Endothelial cell of umbilical vein (primary cell): ENCODE results near the gene ETV3L. TPM values are rescaled to one million over a fixed set of nuclear protein-coding genes. Genes with fewer than 3 reads are reported as not detected.

Experiments used
- BruUV-seq: library from RNA; stranded (reverse); fragments of 400-500 nt; replicated peaks from 2 replicates; lab custom pipeline; 2021; lab: Mats Ljungman, UMichigan
- CTCF ChIA-PET: fragments of 300-600, 350-600 bp; sonication (Branson Sonifier 250); formaldehyde crosslinking; loops from one replicate; lab custom pipeline; 2021; ENCODE audit warnings: antibody characterized with exemption, inconsistent platforms; lab: Charles Lee
- POLR2A ChIA-PET: fragments of 300-600, 350-600 bp; sonication (Branson Sonifier 250); formaldehyde crosslinking; loops from one replicate; lab custom pipeline; 2021; ENCODE audit warnings: antibody characterized with exemption, inconsistent platforms; lab: Charles Lee
- DNase-seq: peaks from one replicate; pipeline ENCODE4 v3.0.0-alpha.2; 2011; ENCODE audit warnings: low read depth, low spot score
- FAIRE-seq: peaks from 2 replicates; lab custom pipeline; 2011; peaks lifted over from hg19 to GRCh38; lab: Jason Lieb, UNC
- H2AFZ ChIP-seq: 2 replicates; pipeline ENCODE4 v1.6.0; 2012; ENCODE audit warnings: low read depth, low read length, control low read depth, inconsistent platforms
- H3K27ac ChIP-seq: 2 replicates; pipeline ENCODE4 v1.5.1; 2011; ENCODE audit warnings: low read depth, mild to moderate bottlenecking, control low read depth, low read length, moderate library complexity; ENCODE audit not compliant: insufficient read depth
- H3K27me3 ChIP-seq, 2 experiments: 2 replicates each; pipeline versions ENCODE4 v1.6.0 to v1.6.1; 2011; ENCODE audit warnings: low read length in 2 of 2, mixed read lengths in 1 of 2; ENCODE audit not compliant: control insufficient read depth in 2 of 2, insufficient read depth in 2 of 2
- H3K36me3 ChIP-seq, 2 experiments: 2 replicates in 1 of 2; 3 replicates in 1 of 2; pipeline ENCODE4 v1.5.1; 2011; ENCODE audit warnings: low read length in 2 of 2, mild to moderate bottlenecking in 1 of 2, moderate library complexity in 1 of 2; ENCODE audit not compliant: control insufficient read depth in 2 of 2, insufficient read depth in 2 of 2; ENCODE audit errors: extremely low read depth in 1 of 2
- H3K4me1 ChIP-seq: 3 replicates; pipeline ENCODE4 v1.5.1; 2011; ENCODE audit warnings: mild to moderate bottlenecking, low read length; ENCODE audit not compliant: control insufficient read depth, insufficient read depth; ENCODE audit errors: extremely low read depth
- H3K4me2 ChIP-seq: 2 replicates; pipeline ENCODE4 v1.6.1; 2011; ENCODE audit warnings: low read length, control low read depth, mixed read lengths; ENCODE audit not compliant: insufficient read depth
- H3K4me3 ChIP-seq, 3 experiments: fragments of 200-600 bp in 1 of 3; sonication (generic), shearing (Covaris generic) in 1 of 3; replicated peaks in 1 of 3; 2 replicates each; pipeline ENCODE4 v1.5.1; 2011 to 2016; ENCODE audit warnings: control low read depth in 3 of 3, low read length in 3 of 3, mild to moderate bottlenecking in 2 of 3, inconsistent platforms in 1 of 3, low read depth in 1 of 3, moderate library complexity in 1 of 3; ENCODE audit not compliant: insufficient read depth in 1 of 3
- H3K79me2 ChIP-seq: 2 replicates; pipeline ENCODE4 v1.6.0; 2012; ENCODE audit warnings: low read length, inconsistent platforms; ENCODE audit not compliant: control insufficient read depth, insufficient read depth
- H3K9ac ChIP-seq: replicated peaks from 2 replicates; pipeline ENCODE3; 2011; ENCODE audit warnings: low read length, control low read depth; ENCODE audit not compliant: insufficient read depth; ENCODE audit errors: extremely low read depth
- H3K9me1 ChIP-seq: replicated peaks from 3 replicates; pipeline ENCODE4 v1.6.0; 2011; ENCODE audit warnings: mild to moderate bottlenecking, low read length; ENCODE audit not compliant: control insufficient read depth, insufficient read depth; ENCODE audit errors: extremely low read depth
- H3K9me3 ChIP-seq: replicated peaks from 2 replicates; pipeline ENCODE4 v1.5.1; 2012; ENCODE audit warnings: low read length, inconsistent platforms; ENCODE audit not compliant: control insufficient read depth, insufficient read depth
- H4K20me1 ChIP-seq: replicated peaks from 2 replicates; pipeline ENCODE3; 2011; ENCODE audit warnings: mild to moderate bottlenecking, low read length; ENCODE audit not compliant: control insufficient read depth, insufficient read depth; ENCODE audit errors: extremely low read depth
- CTCF ChIP-seq, 2 donors: IDR thresholded peaks; 1 replicate in 1 of 2; 2 replicates in 1 of 2; pipeline ENCODE4 v1.5.1; 2011; ENCODE audit warnings: low read length in 2 of 2, mild to moderate bottlenecking in 2 of 2, moderate library complexity in 2 of 2, control low read depth in 1 of 2, inconsistent platforms in 1 of 2, low read depth in 1 of 2; ENCODE audit not compliant: insufficient read depth in 1 of 2; ENCODE audit errors: extremely low read depth in 1 of 2
- EZH2 ChIP-seq: IDR thresholded peaks from 2 replicates; pipeline ENCODE4 v1.6.1; 2012; ENCODE audit warnings: borderline replicate concordance, low read depth, mild to moderate bottlenecking, moderate library complexity, low read length, inconsistent platforms; ENCODE audit not compliant: severe bottlenecking
- FOS ChIP-seq: IDR thresholded peaks from 2 replicates; pipeline ENCODE4 v1.6.1; 2011; ENCODE audit warnings: mild to moderate bottlenecking, low read length, moderate library complexity, borderline replicate concordance; ENCODE audit not compliant: insufficient read depth
- GATA2 ChIP-seq: IDR thresholded peaks from 2 replicates; pipeline ENCODE4 v1.7.0; 2011; ENCODE audit warnings: low read depth, mild to moderate bottlenecking, moderate library complexity, mixed read lengths, low read length; ENCODE audit not compliant: insufficient read length, insufficient read depth
- JUN ChIP-seq: IDR thresholded peaks from 2 replicates; pipeline ENCODE4 v1.6.1; 2011; ENCODE audit warnings: borderline replicate concordance, low read depth; ENCODE audit not compliant: insufficient read length, insufficient read depth
- MAX ChIP-seq: IDR thresholded peaks from 2 replicates; pipeline ENCODE4 v1.6.1; 2011; ENCODE audit not compliant: insufficient read depth, insufficient read length
- MYC ChIP-seq: IDR thresholded peaks from one replicate; pipeline ENCODE4 v1.6.1; 2011; ENCODE audit warnings: mild to moderate bottlenecking, low read depth, low read length
- POLR2A ChIP-seq: IDR thresholded peaks from 2 replicates; pipeline ENCODE4 v1.6.1; 2012; ENCODE audit warnings: low read depth, mild to moderate bottlenecking, control low read depth, low read length
- POLR2AphosphoS5 ChIP-seq: IDR thresholded peaks from 2 replicates; pipeline ENCODE4 v1.6.1; 2012; ENCODE audit warnings: low read depth, mild to moderate bottlenecking, control low read depth, low read length, moderate library complexity; ENCODE audit not compliant: insufficient read depth
- dilution Hi-C: fragments of 300-500 bp; cut with MboI; formaldehyde crosslinking; loops from one replicate; pipeline ENCODE4 v1.15.0; 2019; ENCODE audit warnings: low sequenced_read_pairs; ENCODE audit not compliant: extremely low pct_ligation_motif_present
- intact Hi-C: fragments of 100-400 bp; cut with micrococcal nuclease; formaldehyde crosslinking; loops from one replicate; pipeline ENCODE4 v1.10.0; 2022
- polyA plus RNA-seq, 4 experiments: library from polyadenylated mRNA; depleted of rRNA in 3 of 4; stranded (reverse) in 3 of 4; unstranded in 1 of 4; fragments of >200 nt; gene quantifications; 2 replicates each; pipeline versions ENCODE4 v1.2.1 to v1.2.3, GENCODE V29; 2011 to 2012; ENCODE audit warnings: missing spikeins in 1 of 4
- total RNA-seq: library from RNA; stranded (reverse); gene quantifications from 2 replicates; pipeline ENCODE4 v1.2.3, GENCODE V29; 2021

ETV3L gene
- total and polyA plus RNA-seq, 2 donors (not counting 3 experiments of a cell fraction or from before 2014, with no cell fraction given) = not detected

DNA sequence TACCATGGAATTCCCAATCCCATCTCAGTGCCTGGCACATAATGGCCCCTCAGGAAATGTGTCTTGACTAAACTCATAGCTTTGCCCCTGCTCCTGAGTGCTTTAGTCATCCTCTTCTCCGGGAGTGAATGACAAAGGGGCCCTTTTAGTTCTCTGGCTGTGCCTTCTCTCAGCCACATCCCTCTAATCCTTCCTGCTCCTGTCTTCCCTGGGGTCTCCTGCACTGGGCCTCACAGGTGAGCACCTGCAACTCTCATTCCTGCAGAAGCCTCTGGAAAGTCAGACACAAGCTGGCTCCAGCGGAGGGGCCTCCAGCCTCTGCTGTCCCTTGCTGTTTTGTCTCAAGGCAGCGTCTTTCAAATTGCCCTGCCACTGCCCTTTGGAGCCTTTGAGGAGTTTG, 14.0 kb upstream of the ETV3L start:
- BruUV-seq = no TSS peak
- no peak overlapping the region for H3K27ac ChIP-seq
- H3K27me3 ChIP-seq = peaks cover 9 to 16% of the 10 kb centered on the region in 2 experiments
- dilution Hi-C loops = no loop called here
- no peak overlapping the region for H3K9ac ChIP-seq
- FAIRE-seq (no peak), DNase-seq (no peak)
- no peak overlapping the region for H3K4me2 ChIP-seq
- H3K9me1 ChIP-seq = no peaks in the 10 kb centered on the region
- H3K4me1 ChIP-seq = no peaks in the 10 kb centered on the region
- no peaks in the 10 kb centered on the region for H4K20me1 ChIP-seq
- ChIA-PET CTCF (interaction anchor here (4.7 kb wide), 1 partner anchor 23 kb away, joined by 29 read pairs; no protein-coding TSS in a partner anchor), POLR2A (no interaction called here)
- intact Hi-C loops = no loop called here
- no peaks in the 10 kb centered on the region for H3K79me2 ChIP-seq
- no peak for TF ChIP-seq GATA2
- no peak for TF ChIP-seq MYC
- TF ChIP-seq FOS = no peak
- no peak for TF ChIP-seq POLR2A
- no peak for TF ChIP-seq POLR2AphosphoS5
- no peaks in the 10 kb centered on the region for H3K9me3 ChIP-seq
- H3K36me3 ChIP-seq = no peaks in the 10 kb centered on the region
- H3K4me3 ChIP-seq = no peak overlapping the region
- H2AFZ ChIP-seq = no peak overlapping the region

DNA sequence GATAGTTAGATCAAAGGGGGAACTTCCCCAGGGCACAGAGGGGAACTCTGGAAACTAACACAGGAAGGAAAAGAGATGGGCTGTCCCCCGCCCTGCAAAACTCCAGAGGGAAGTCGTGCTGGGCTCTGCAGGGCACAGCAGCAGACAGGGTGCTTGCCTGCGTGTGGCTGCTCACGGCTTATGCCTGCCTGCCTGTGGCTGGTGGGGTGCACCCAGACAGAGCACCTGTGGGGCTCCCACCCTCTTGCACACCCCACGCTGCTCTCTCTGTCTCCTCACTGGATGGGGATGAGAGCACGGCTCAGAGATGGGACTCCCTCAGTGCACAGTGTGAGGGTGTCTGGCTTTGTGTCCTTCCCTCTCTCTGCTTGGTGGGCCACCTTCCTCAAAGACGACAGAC, 13.5 kb upstream of the ETV3L start:
- no peaks in the 10 kb centered on the region for H3K36me3 ChIP-seq
- peaks cover 9 to 16% of the 10 kb centered on the region in 2 experiments for H3K27me3 ChIP-seq
- H3K4me1 ChIP-seq = no peaks in the 10 kb centered on the region
- no peak overlapping the region for H2AFZ ChIP-seq
- no peaks in the 10 kb centered on the region for H3K9me3 ChIP-seq
- H3K79me2 ChIP-seq = no peaks in the 10 kb centered on the region
- H3K9me1 ChIP-seq = no peaks in the 10 kb centered on the region
- no peak overlapping the region for H3K9ac ChIP-seq
- TF ChIP-seq POLR2AphosphoS5 (no peak), EZH2 (no peak), MAX (no peak), MYC (no peak), JUN (no peak), FOS (no peak), POLR2A (no peak), CTCF (IDR thresholded peaks at IDR 0.05; ENCODE audit: extremely low read depth in 1 of 2, insufficient read depth in 1 of 2, low read depth in 1 of 2, low read length in 2 of 2) (no peak)
- no peaks in the 10 kb centered on the region for H4K20me1 ChIP-seq
- intact Hi-C loops (no loop called here), dilution Hi-C loops (no loop called here)
- no peak for FAIRE-seq
- CTCF ChIA-PET = interaction anchor here (4.7 kb wide), 1 partner anchor 23 kb away, joined by 29 read pairs; no protein-coding TSS in a partner anchor
- POLR2A ChIA-PET = no interaction called here
- no peak for DNase-seq
- H3K27ac ChIP-seq = no peak overlapping the region
- H3K4me3 ChIP-seq = no peak overlapping the region
- no peak overlapping the region for H3K4me2 ChIP-seq
- BruUV-seq = no TSS peak
